ENCODE measurements around the gene CD3E.

Gene CD3E

GRCh38 chr11:118339281-118339961 lies 34.9 kb downstream of the CD3E start:
- TF ChIP-seq CTCF (IDR thresholded peaks at IDR 0.05; ENCODE audit: low read depth, low read length, missing control alignments) = no peak
- DNase-seq (ENCODE audit: low read depth) = no peak
- H3K4me3 ChIP-seq (ENCODE audit: low read depth, low read length) = no peak overlapping the region

- H3K4me3 ChIP-seq (ENCODE audit: low read depth, low read length) = no peak overlapping the region
- TF ChIP-seq CTCF (IDR thresholded peaks at IDR 0.05; ENCODE audit: low read depth, low read length, missing control alignments) = no peak
- DNase-seq (ENCODE audit: low read depth) = no peak
These were observed 35.9 kb downstream of the CD3E start for GRCh38 chr11:118340449-118340848.

GRCh38 chr11:118341261-118341660 lies 36.7 kb downstream of the CD3E start:
- no peak for TF ChIP-seq CTCF (IDR thresholded peaks at IDR 0.05; ENCODE audit: low read depth, low read length, missing control alignments)
- no peak overlapping the region for H3K4me3 ChIP-seq (ENCODE audit: low read depth, low read length)
- no peak for DNase-seq (ENCODE audit: low read depth)

- H3K4me3 ChIP-seq (ENCODE audit: low read depth, low read length) = no peak overlapping the region
- no peak for TF ChIP-seq CTCF (IDR thresholded peaks at IDR 0.05; ENCODE audit: low read depth, low read length, missing control alignments)
- DNase-seq (ENCODE audit: low read depth) = no peak
These were observed 37.4 kb downstream of the CD3E start for GRCh38 chr11:118341815-118342489.

GRCh38 chr11:118342503-118343161 lies 38.1 kb downstream of the CD3E start, which contains the start of gene CD3D:
Gene CD3D (minus strand): TSS chr11:118342705. CDS start chr11:118342607, 98 bp downstream.
- no peak for DNase-seq (ENCODE audit: low read depth)
- no peak for TF ChIP-seq CTCF (IDR thresholded peaks at IDR 0.05; ENCODE audit: low read depth, low read length, missing control alignments)
- no peak within 1 kb of the TSS for H3K4me3 ChIP-seq (ENCODE audit: low read depth, low read length)

- DNase-seq (ENCODE audit: low read depth) = no peak
- no peak for TF ChIP-seq CTCF (IDR thresholded peaks at IDR 0.05; ENCODE audit: low read depth, low read length, missing control alignments)
- no peak overlapping the region for H3K4me3 ChIP-seq (ENCODE audit: low read depth, low read length)
These were observed 38.7 kb downstream of the CD3E start for GRCh38 chr11:118343248-118343647.

Measured in GM12864 (cell line).